ENCODE results near the gene HSPB9. TPM values are rescaled to one million over a fixed set of nuclear protein-coding genes. Genes with fewer than 3 reads are reported as not detected.

HSPB9 gene
- total RNA-seq, 1 donor from 2014 or later = not detected

DNA sequence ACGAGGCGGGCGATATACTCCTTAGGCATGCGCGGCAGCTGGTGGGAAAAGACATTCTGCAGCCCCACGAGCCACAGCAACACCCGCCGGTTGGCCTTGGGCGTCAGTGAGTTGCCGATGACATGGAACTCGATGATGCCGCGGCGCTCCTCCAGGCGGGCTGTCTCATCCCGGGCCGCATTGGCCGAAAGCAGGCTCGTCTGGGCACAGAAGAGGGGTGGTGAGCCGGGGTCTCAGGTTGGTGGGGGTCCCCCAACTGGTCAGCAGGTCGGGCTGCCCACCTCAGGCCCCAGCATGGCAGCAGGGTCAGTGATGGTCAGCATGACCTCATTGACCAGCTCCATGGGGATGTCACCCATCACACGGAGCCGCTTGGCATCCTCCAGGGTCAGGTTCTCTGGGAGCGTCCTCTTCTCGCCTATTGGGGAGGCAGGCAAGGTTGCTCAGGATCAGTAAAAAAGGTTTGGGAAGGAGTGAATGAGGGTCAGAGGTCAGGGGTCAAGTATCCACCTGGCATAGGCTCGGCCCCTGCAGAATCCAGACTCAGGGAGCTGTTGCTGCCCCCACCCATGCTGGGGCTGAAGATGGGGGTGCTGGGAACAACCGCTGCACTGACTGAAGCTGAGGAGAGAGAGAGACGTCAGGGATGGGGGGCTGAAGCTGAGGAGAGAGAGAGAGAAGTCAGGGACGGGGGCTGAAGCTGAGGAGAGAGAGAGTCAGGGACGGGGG, 5.0 kb upstream of the HSPB9 start:
- intact Hi-C loops (cut with micrococcal nuclease) = no loop called here

DNA sequence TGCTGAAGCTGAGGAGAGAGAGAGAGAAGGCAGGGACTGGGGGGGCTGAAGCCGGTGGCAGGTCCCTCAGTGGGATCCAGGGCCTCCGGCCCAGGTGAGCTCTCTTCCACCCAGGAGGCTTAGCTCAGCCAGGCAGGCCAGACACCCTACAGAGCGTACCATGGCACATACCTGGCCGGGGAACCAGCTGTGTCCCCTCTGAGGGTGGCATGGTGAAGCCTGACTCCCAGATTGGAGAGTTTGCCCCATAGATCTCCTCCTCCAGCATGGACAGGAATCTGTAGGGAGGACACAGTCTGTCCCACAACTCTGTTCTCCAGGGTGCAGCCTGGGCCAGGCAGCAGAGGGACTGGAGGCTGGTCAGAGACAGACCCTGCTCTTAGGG, 4.5 kb upstream of the HSPB9 start:
- intact Hi-C loops (cut with micrococcal nuclease) = no loop called here

DNA sequence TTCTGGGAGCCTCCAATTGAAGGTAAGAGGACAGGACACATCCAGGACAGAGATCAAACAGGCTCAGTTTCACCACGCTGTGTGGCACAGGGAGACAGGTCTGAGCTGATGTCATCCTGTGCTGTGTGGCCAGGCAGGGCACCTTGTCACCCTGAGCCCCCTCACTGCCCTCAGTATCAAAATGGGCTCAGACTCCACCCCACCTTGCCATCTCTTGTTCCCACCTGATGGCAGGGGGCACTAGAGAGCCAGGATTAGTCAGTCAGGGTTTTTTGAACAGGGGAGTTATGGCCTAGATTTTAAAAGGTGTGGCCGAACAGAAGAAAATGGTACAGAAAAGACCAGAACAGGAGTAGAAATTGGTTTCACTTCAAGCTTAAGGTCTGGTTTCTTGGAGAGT, 4.1 kb upstream of the HSPB9 start:
- intact Hi-C loops (cut with micrococcal nuclease) = no loop called here

DNA sequence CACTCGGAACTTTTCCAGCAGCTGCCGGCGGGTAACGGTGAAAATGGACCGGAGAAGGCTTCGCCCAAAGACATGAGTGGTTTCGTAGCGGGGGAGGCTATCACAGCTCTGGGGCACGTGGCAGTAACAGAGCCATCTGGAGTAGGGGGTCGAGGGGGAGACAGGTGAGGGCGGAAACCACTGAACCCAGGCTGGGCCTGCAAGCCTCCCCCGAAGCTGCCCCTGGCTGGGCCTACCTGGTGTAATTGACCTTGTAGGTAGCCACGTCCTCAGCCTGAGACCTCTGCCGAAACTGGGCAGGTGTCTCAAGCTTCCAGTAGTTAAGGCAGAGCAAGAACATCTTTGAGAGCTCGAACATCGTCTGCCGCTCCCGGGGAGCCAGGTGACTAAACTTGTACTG, 3.3 kb upstream of the HSPB9 start:
- intact Hi-C loops (cut with micrococcal nuclease) = no loop called here

DNA sequence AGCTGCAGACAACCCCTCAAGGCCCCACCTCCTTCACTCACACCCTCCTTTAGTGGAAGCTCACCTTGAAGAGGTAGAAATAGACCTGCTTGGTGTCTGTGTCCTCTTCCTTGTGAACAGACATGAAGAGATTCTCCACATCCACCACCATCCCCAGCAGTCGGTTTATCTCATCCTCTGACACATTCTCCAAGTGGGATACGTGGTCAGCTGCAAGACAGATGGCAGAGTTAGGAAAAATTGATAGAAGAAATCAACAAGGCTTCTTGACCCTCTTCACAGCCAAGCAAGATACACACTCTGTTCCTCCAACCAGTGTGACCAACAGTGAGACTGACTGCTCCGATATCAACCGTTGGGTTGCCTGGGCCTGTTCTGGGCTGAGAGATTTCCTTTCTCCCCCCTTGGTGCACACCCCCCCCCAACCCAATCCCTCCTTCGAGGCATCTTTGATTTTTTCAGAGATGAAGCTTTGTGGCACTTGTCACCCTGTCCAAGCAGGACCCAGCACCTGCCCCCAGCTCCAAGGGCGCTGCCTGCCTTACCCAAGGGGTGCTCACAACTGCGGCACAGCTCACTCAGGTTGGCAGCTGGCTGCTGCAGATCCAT, 2.3 kb upstream of the HSPB9 start:
- intact Hi-C loops (cut with micrococcal nuclease) = no loop called here

DNA sequence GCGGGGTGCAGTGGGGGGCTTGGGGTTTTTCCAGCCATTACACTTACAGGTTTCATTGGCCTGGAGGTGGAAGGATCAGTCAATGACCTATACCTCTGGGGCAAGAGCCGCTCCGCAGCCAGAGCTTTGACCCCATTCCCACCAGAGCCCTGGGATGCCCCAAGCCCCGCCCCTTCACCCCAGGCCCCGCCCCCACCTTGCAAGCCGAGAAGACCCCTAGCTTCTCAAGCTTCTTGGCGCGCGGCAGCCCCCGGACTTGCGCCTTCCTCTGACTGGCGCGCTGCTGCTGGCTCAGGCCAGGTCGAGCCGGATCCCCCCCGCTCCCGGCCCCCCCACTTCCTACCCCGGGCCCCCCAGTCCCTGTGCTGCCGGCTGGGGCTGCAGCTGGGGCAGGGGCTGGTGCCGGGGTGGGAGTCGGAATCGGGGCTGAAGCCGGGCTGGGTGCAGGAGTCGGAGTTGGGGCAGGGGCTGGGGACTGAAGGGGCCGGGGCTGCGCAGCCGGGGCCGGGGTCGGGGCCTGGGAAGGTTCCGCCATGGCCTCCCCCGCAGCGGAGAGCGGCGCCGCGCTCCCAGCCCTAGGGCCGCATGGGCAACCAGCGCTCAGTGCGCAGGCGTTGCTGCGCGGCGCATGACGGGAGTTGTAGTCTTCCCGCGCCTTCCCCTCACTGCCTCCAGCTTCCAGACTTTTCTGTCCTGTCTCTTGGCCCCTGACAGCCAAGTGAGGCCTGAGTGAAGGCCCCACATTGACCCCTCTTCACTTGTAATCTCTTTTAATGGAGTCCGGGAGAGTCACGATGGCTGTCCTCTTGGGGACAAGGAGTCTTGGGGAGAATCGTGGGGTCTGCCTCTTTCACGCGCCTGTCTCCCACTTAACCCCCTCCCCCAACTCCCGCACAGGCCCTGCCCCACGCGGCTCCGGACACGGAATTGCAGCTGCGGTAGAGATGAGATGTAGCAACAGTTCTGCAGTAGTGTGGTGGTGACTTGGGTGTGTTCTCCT, 1.5 kb upstream of the HSPB9 start, which contains the start of gene KAT2A:
KAT2A (minus strand) TSS at position 598 of the 1,000 bp plus-strand sequence; CDS start at position 535, 63 bp downstream.
- intact Hi-C loops (cut with micrococcal nuclease) = loop anchor here (1.0 kb wide), 4 partner anchors 9 to 286 kb away; partner anchors contain the start of genes DHX58 and KCNH4

DNA sequence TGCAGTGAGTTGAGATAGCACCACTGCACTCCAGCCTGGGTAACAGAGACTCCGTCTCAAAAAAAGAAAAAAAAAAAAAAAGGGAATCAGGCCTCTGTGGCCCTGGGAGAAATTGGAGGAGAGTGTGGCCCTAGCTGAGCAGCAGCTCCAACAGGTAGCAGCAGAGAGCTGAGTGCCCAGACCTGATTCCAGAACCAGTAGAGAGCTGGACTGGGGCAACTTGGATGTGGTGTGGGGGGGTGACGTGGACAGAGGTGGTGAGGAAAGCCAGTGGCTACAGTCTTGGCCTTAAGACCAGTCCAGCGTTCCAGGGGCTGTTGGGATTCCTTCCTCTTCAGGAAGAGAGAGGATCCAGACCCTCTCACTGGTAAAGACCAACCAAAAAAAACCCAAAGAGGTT, 1.7 kb downstream of the HSPB9 start:
- intact Hi-C loops (cut with micrococcal nuclease) = no loop called here

DNA sequence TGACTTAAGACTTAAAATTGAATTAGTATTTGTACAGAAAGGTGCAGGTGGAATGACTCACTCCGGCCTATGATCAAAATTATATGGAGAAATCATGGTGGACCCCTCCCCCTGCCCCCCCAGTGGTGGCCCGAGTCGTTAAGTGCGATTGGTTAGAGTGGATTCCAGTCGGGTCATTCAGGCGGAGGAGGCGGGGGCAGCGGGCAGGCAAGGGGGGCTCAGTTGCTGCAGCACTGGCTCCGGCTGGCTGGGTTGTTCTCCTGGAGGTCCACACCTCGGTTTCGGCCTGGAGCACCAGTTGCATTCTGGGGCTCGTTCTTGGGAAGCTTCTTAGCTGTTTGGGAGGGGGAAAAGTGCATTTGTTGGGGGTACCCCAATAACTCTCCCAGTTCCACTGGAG, 3.0 kb downstream of the HSPB9 start:
- intact Hi-C loops (cut with micrococcal nuclease) = no loop called here

DNA sequence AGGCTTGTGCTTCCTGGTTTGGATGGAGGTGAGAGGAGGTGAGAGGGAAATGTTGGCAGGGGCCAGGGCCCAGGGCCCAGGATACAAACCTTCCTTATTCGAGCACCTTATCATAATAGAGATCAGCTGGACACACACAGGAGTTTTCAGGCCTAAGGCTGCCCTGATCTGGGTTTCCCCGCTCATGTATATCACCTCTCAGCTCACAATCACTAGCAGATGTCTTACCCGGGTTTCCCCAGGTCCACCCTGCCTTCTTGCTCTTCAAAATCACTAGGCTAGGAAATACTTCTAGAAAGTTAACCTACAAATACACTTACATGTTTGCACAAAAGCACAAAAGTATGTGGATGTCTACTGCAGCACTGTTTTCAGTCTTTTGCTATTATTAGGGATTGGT, 4.2 kb downstream of the HSPB9 start:
- intact Hi-C loops (cut with micrococcal nuclease) = no loop called here

DNA sequence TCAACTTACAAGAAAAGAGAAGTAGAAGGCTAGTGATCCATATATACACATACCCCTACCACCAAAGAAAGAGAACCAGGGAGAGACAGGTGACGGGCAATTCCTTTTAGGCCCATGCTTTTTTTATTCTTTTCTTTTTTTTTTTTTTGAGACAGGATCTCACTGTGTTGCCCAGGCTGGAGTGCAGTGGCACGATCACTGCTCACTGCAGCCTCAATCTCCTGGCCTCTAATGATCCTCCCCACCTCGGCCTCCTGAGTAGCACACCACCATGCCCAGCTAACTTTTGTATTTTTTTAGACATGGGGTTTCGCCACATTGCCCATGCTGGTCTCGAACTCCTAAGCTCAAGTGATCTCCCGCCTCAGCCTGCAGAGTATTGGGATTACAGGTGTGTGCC, 4.8 kb downstream of the HSPB9 start:
- intact Hi-C loops (cut with micrococcal nuclease) = no loop called here

DNA sequence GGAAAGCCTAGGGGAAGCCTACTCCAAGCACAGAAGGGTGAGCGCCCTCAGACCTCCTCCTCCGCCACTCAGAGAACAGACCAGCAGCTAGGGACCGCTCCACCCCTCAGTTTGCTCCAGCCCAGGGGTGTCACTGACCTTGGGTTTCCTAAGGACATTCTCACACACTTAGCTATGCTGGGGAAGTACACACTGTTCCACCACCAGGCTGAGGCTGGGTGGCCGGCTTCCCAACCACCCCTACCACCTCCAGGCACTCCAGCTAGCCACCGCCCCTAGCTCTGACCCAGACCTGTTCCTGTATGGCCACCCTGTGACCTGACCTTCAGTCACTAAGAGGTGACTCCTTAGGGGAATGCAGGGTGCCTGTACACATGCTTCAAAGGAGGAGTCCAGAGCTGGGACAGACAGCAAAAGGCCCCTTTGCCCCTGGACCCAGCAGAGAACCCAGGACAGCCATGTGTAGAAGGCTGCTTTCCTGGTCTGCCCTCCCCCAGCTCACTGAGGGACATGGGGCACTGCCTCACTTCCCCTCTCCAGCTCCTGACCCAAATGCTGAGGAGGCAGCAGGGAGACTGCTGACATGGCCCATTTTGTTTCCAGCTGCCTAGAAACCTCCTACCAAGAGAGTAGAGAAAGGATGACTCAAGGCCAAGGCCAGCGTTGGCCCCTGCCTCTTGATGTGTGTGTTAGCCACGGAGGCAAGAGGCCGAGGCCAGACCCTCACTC, 6.7 kb downstream of the HSPB9 start:
- intact Hi-C loops (cut with micrococcal nuclease) = no loop called here

DNA sequence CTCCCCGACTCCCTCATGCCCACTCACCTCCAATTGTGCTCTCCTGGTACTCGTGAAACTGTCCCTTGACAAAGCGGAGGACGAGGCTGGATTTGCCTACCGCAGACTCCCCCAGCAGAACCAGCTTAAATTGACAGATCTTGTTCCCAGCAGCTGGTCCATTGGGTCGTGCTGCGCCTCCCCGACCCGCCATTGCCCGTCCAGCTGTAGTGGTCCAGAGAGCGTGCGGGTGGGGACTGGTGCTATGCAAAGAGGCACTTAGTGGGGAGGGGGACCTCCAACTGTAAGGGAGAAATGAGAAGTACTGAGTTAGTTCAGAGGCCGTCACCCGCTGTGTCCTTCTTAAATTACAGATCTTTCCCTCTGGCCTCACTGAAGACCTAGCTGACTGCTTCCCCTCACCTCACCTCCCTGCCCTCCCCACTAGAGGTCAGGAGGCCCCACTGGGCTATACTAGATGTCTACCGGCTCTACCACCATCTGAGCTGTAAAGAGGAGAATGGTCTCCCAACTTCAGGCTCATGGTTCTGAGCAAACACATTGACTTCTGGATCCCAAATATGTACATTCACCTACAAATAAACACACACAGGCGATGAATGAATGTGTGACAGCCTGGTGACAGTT, 7.8 kb downstream of the HSPB9 start:
- intact Hi-C loops (cut with micrococcal nuclease) = no loop called here

DNA sequence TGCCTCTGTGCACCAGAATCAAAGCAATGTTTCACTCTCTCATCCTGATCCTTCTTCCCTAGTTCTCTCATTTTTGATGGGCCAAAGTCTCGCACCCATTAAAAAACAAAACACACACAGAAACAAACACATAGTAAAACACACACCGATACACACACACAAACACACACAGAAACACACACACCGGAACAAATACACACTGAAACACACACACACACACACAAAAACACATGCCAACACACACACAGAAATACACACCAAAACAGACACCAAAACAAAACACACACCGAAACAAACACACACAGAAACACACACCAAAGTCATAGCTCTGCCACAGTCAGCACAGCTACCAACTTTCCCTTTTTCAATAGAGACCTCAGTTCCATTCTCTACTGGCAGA, 8.6 kb downstream of the HSPB9 start:
- intact Hi-C loops (cut with micrococcal nuclease) = no loop called here

DNA sequence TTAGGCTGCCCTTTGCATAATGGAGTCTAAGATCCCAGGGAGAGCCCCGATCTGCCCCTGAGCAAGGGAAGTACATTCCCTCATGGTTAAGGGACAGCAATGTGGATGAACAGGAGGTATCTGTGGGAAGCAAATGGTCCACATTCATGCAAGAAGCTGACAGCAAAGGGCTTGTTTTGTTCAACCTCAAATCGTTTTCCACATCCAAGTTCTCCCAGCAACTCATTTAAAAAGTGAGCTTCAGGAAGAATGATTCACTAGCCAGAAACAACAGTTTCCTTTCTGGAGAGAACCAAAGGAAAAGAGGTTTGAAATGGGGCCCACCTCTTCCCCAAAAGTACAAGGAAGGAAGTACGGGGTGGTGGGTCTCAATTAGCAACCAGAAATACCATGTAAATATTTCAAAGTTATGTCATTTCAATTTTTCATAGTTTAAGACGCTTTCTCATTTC, 9.4 kb downstream of the HSPB9 start:
- intact Hi-C loops (cut with micrococcal nuclease) = no loop called here

DNA sequence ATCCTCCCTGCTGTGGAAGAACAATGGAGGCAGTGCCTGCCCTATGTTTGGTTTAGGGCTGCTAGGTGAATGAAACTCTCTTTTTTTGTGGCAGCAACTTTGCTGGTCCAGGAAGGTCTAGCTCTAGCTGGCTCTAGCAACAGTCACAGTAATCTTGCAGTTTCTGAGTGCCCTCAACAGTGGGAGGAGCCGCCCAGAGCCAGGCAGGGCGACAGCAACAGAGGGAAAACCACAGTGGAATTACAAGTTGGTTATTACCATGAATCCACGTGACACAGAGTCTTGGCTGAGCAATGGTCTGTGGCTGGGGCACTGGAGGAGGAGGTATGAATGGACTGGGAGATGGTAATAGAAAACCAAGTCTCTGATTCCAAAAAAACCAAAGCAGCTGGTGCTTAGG, 10.3 kb downstream of the HSPB9 start:
- intact Hi-C loops (cut with micrococcal nuclease) = no loop called here

DNA sequence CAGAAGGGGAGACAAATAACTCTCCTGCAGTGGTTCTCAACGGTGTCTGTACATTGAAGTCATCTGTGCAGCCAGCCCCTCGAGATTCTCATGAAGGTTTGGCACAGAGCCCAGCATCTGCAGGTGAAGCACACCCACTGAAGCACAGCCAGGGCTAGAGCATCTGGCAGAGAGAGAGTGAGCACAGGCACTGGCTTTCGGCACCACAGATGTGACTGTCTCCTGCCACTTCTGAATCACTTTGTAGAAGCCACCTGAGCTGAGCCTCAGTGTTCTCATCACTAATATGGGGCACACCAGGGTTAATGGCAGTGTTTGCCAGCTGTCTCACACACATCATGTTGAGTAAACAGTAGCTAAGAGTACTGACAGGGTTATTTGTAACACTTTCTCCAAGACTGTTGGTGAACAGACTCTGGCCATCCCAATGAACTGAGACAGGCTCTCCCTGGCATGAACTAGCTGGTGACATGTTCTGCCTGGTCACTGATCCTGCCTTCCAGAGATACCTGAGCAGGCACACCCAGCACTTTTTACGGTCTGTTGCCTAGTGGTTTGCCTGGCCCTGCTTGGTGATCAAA, 10.9 kb downstream of the HSPB9 start:
- intact Hi-C loops (cut with micrococcal nuclease) = no loop called here

DNA sequence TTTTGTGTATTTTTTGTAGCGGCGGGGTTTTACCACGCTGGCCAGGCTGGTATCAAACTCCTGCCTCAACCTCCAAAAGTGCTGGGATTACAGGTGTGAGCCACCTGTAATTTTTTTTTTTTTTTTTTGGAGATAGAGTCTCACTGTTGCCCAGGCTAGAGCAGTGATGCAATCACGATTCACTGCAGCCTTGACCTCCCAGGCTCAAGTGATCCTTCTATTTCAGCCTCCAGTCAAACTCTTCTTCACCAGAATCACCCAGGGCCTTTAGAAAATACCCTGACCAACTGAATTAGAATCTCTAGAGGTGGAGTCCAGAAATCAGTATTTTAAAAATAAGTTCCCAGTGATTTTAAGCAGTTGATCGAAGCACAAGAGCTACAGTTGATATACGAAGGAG, 12.5 kb downstream of the HSPB9 start:
- intact Hi-C loops (cut with micrococcal nuclease) = no loop called here

DNA sequence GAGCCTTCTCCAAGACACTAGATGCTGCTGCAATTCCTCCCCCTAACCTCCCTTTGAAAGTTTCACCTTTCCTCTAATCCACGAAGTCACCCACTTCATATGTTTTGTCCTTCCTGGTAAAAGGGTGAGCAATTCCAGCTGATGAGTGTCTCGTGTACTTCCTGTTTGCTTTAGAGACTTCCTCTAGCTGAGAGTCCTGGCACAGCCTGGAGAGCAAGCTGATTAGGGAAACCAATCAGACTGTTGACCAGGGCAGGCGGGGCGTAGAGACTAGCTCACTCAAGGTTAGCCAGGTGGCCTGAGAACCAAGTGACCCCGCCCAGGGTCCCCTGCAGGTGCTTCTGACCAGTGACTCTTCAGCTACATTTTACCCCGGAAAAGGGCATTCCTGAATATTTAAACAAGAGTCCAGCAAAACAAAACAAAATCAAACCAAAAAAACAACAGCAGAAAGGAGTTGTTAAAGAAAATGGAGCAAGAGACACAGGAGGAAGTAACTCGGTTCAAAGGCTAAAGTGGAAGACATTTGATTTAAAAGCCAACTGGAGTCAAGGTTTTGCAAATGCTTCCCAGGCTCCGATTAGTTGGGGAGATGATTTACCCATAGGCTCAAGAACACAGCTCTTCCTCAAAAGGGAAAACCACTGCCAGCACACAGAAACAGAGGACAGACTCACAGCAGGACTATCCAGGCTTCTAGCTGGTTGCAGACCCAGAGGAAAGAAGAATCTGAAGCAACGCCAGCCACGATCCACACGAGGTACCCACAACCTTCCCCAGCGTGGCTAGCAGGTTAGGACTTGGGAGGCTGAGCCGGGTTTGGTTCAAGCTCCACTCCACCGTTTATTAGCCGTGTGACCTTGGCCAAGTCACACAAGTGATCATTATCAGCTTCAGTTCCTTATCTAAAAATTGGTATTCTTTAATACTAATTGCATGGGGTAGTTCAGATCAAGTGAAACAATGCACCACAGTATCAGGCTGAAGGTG, 13.4 kb downstream of the HSPB9 start:
- intact Hi-C loops (cut with micrococcal nuclease) = no loop called here

DNA sequence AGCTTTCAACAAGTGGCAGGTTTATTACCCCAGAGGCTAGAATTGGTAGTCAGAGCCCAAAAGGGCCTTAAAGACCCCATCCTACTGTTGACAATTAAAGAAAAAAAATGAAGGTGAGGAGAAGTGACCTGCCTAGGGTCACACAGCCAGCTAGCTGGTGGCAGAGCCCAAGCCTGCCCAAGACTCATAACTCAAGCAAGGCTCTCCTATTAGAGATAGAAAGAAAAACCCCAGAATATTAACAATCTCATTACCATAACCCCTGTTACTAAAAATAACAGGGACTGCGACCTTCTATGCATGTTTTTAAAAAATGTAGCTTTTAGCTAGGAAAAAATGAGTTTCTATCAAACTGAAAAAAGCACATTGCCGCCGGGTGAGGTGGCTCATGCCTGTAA, 14.0 kb downstream of the HSPB9 start:
- intact Hi-C loops (cut with micrococcal nuclease) = no loop called here
